Stimulated activated CD8-positive, alpha-beta memory T cell treated with anti-CD3 and anti-CD28 coated beads, Interleukin-12 subunit alpha, Interleukin-12 subunit beta, amount 100 ng/mL, for 1 hour (primary cell): ENCODE results near the gene EPHB3.

Experiments
- DNase-seq: peaks from one replicate; pipeline ENCODE4 v3.0.0-alpha.2; 2020; ENCODE audit warnings: low read depth

Gene EPHB3

DNA sequence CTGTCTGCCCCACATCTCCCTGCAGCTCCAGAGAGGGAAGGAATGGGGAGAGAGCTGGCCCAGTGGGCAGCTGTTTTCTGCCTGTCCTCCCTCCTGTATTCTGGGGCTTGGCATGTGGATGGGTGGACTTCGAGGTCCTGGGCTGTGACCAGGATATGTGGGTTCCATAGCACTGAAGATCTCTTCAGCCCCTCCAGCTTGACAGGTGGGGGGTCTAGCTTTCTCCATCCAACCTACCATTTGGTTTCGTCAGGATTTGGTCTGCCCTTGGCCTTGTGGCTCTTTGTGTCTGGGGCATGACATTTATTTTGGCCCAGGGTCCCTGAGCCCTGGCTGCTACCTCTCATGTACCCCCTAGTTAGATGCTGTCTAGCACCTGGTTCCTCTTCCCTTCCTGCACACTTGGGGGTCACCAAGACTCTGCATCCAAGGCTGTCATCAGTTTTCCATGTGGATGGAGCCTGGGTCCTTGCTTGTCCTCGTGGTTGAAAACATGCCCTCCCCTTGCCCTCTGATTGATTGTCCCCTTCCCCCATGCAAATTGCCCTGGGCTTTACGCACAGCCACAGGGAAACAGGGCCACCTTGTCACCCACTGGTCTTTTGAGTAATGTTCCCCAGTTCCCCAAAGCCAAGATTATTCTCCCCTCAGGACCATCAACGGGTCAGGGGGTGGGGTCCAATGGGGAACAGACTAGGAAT, 3.2 kb downstream of the EPHB3 start:
- DNase-seq = no peak

DNA sequence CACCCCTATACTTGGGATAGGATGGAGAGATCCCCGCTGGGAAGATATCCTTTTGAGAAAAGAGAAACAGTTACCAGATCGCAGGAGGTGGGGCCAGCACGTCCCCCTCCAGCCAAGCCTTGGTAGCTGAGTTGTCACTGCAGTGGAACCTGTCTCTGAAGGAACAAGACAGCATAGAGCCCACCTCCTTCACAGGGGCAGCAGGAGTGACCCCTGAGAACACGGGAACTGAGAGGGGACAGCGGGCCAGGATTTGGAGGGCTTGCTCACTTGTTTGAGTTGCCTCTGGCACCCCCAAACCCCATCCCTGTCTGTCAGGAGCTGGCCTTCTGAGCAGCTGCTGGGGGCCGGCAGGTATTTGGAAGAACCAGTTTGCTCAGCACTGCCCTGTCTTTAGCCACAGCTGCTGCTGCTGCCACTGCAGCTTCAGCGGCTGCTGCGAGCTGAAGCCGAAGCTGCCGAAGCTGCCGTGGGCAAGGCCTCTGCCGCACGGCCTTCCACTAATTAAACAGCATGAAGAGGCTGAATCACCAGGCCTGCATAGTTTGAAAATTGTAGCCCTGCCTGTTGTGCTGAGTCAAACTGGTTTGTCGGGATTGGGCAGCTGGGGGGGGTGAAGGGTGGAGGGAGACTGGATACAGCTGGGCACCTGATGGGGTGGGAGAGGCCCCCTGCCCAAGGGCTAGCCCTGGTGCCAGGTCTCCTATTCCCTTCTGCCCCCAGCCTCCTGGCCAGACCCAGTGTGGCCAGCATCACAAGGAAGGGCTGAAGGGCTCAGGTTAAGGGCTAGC, 4.0 kb downstream of the EPHB3 start:
- no peak for DNase-seq

DNA sequence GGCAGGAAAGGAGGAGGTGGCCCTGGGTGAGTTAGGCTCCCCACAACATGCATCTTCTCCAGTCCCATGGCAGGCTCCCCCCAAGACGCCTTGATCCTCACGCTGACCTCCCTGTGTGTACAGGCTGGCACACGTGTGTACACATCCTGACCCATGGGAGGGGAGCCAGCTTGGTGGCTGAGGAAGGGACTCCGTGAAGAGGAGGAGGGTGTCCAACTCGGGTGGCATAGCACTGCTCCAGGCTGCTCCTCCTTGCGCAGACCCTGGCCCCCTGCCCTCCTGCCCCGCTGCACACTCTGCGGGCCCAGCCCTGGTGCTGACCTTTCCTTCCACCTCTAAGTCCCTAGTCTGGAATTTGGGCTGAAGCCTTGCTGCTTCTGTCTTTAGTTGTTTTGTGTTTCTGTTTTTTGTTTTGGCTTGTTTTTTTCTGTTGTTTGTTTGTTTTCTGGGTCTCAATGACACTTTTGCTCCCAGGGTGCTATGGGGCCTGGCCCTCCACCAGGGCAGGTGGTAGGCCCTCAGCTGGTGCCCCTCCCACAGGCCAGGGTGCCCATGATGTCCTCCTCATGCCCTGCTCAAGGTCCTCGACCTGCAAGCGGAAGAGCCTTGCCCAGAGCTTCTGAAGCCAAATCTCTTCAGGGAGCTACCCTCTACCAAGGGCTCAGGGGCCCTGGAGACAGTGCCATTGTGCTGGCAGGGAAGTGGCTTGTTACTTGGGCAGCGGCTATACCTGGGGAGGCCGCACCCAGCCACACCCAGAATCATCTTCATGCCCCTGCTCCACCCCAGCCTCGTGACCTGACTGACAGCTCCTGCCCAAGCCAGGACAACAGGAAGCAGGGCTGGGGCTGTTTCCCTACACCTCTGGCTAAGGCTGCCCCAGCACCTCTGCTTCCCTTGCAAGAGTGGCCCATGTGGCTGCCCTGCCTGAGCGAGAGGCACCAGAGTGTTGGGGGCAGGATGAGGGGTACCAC, 5.1 kb downstream of the EPHB3 start:
- DNase-seq = no peak

DNA sequence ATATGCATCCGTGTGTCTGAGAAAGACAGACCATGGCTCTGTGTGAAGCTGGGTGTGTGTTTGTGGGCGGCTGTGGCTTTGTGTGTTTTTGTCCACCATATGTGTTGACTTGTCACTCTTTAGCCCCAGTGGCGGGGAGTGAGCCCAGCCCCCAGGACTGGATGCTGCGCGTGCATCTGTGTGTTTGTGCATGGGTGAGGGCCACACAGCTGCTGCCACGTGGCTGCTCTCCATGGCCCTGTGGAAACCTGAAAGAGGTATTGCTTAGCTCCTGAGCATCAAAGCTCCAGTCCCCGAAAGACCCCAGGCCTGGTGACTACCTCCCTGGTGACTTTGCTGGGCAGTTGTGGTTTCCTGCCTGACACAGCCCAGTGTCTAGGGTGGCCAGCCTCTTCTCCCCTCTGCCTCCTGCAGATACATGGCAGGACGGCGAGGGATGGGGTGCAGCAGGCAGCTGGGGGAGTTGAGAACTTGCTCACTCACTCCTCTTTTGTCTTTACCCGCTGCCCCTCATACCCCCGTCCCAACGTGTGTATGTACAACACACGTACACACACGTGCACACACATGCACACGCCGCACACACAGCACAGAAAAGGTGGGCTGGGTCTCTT, 6.5 kb downstream of the EPHB3 start:
- DNase-seq = no peak

DNA sequence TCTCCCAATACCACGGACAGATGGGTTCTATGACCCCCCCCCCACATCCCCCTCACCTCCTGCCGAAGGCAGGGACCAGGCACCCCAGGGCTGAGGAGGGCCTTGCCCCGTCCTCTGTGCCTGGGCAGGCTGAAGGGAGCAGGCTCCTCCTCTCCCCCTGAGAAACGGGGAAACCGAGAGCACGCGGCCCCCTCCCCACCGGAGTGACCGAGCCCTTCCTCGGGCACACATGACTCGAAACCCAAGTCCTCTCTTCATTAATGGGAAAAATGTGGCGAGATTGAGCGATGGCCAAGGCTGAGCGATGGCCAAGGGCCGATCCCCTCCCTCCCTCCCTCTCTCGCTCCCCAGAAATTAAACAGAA, 7.0 kb downstream of the EPHB3 start:
- no peak for DNase-seq

DNA sequence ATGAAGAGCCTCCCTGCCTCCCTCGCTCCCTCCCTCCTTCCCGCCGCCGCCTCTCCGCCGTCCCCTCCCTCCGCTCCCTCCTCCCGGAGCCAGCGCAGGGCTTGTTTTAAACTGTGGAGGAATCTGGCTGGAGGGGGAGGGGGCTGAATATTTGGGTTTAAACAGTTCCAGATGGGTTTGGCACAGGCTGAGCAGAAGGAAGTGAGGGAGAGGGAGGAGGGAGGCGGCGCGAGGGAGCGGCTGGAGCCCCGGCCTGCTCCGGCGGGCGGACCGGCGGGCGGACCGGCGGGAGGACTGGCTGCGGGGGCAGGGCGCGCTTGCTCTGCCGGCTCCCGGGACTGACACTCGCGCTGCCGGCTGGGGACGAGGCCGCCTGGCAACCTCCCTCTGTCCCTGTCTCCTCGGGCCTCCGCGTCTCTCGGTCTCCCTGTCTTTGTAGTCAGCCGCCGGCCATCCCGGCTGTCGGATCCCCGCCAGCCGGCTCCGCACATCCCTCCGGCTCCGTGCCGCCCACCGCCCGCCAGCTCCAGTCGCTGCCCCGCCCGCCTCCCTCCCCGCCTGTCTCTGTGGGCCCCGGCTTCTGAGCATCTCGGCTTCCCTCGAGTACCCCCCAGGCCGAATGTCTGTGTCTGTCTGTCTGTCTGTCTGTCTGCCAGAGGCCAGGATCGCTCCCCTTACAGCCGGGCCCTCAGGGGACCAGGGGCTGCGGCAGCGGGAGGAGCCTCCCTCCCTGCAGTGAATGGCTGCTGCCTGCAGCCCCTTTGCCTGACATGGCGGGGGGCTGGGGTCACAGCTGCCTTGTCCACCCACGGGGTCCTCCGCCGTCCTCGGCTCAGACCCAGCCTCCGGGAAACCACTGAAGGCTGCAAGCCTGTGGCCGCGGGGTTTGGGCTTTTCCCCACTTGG, 7.6 kb downstream of the EPHB3 start:
- DNase-seq = no peak

DNA sequence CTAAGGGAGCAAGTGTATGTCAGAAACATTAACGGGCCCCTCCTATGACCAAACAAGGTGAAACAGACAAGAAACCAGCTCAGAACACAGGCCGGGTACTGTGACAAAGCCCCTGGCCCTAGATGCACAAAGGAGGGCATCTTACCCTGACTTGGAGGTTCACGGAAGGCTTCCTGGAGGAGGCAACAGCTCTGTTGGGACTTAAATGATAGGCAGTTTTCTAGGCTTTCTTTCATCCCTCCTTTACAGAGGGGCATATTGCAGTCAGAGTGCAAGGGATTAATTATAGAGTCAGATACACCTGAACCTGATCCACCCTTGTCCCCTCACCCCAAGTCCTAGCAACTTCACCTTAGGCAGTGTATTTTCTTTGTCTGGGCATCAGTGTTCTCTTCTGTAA, 8.4 kb downstream of the EPHB3 start:
- no peak for DNase-seq

DNA sequence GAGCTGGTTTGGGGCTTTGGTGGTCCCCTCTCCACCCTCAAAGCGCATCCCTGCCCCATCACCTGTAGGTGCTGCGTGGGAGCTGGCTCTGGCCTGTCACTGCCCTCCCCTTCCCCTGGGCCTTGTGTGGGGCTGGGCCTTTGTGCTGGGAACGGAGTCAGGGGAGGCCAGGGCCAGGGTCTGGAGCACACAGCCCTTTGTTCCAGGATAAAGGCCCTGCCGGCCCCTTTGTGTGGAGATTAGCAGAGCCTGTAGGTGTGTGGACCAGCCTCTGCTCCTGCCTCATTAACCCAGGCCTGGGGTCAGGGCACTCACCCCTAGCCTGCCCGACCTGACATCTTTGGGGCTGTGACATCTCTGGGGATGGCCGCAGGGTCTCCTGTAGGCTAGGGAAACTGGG, 8.9 kb downstream of the EPHB3 start:
- no peak for DNase-seq

DNA sequence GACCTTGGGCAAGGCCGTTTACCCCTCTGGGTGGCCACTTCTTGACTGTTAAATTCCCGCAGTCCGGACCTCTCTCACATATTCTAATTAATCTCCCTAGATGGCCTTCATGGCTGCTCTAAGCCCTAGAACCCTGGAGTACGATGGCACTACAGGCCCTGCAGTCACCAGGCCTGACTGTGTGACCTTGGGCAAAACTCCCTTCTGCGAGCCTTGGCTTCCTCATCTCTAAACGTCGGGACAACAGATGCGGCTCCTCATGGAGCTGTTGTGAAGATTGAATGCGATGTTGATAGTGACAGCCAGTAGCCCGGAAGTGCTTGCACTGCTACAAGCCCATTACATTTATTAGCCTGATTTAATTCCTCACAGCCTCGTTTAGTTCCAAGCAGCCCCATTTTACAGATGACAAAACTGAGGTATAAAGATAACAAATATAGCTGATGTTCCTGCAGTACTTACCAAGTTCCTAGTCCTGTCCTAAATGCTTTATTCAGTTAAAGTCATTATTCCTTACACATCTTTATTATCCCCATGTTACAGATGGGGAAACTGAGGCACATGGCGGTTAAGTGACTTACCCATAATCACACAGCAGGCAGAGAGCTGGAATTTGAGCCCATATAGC, 10.3 kb downstream of the EPHB3 start:
- no peak for DNase-seq

DNA sequence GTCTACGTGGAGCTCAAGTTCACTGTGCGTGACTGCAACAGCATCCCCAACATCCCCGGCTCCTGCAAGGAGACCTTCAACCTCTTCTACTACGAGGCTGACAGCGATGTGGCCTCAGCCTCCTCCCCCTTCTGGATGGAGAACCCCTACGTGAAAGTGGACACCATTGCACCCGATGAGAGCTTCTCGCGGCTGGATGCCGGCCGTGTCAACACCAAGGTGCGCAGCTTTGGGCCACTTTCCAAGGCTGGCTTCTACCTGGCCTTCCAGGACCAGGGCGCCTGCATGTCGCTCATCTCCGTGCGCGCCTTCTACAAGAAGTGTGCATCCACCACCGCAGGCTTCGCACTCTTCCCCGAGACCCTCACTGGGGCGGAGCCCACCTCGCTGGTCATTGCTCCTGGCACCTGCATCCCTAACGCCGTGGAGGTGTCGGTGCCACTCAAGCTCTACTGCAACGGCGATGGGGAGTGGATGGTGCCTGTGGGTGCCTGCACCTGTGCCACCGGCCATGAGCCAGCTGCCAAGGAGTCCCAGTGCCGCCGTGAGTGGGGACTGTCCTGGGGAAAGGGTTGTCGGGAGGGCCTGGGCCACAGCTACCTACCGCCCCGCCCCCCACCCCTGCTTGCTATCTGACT, 11.2 kb downstream of the EPHB3 start:
- DNase-seq = no peak

DNA sequence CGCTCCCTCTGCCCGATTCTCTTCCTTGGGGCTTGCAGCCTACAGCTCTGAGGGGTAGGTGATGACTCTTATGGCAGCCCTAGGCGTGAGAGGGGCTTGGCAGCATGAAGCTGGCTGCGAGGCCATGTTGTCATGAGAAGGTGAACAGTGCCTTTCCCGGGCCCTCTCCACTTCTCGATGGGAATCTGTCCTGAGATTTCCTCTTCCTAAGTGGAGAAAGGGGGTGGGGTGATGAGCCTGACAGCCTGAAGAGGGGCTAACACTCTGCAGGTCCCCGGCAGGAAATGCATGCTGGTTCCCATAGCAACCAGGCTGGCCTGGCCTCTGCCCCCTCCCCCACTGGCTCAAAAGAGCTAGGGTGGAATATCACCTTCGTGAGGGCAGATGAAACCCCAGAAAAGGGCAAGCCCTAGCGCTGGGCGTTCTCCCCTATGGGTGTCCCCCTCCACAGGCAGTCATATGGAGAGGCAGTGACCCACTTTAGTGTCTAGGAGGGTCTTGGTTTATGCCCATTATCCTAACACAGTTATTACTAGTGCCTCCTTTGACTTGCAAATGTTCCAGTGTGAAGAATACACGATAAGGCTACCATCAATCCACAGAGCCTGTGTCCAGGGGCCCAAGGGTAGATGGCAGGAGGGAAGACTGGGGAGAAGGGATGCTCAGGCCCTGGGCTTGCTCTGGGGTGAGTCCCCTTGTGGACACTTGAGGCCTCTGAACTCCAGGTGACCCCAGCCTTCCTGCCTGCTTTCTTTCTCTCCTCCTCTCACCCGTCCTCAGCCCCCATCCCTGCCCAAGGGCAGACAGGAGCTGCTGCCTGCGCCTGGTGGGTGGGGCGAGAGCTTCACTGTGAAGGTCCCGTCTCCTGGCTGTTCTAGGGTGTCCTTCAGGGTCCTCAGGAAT, 13.2 kb downstream of the EPHB3 start:
- no peak for DNase-seq

DNA sequence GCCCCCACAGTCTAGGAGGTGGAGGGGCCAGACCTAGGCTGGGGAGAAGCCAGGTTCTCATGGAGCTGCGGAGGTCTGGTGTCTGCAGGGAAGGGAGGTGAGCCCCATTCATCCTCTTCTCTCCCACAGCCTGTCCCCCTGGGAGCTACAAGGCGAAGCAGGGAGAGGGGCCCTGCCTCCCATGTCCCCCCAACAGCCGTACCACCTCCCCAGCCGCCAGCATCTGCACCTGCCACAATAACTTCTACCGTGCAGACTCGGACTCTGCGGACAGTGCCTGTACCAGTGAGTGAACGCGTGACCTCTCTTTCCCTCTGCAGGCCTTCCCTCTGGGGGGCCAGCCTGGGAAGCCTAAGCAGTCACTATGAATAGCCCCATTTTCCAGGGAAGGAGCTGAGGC, 14.1 kb downstream of the EPHB3 start:
- DNase-seq = no peak

DNA sequence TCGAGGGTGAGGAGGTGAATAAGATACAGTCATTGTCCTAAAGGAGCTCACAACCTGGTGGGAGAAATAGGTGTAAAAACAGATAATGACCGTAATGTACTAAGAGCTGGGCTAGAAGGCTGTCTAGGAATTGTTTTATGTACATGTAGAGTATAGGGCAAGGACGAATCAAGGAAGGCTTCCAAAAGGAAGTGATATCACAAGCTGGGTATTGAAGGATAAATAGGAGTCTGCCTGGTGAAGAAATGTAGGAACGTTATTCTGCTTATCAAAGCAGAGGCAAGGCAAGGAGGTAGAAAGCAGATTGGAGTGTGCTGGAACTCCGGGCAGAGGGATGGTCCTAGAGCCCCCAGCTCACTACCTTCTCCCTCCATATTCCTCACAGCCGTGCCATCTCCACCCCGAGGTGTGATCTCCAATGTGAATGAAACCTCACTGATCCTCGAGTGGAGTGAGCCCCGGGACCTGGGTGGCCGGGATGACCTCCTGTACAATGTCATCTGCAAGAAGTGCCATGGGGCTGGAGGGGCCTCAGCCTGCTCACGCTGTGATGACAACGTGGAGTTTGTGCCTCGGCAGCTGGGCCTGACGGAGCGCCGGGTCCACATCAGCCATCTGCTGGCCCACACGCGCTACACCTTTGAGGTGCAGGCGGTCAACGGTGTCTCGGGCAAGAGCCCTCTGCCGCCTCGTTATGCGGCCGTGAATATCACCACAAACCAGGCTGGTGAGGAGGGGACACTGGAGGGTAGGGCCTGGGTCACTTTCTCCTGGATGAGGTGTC, 15.1 kb downstream of the EPHB3 start:
- no peak for DNase-seq

DNA sequence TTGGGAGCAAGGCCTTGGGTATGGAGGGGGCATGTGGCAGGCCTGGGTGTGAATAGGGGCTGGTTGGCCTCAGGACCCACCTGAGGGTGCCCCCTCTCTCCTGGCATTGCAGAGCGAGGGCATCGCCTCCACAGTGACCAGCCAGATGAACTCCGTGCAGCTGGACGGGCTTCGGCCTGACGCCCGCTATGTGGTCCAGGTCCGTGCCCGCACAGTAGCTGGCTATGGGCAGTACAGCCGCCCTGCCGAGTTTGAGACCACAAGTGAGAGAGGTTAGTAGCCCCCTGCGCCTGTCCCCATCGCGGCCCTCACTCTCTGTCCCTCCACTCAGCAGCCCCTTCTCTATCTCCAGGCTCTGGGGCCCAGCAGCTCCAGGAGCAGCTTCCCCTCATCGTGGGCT, 16.0 kb downstream of the EPHB3 start:
- DNase-seq = no peak

DNA sequence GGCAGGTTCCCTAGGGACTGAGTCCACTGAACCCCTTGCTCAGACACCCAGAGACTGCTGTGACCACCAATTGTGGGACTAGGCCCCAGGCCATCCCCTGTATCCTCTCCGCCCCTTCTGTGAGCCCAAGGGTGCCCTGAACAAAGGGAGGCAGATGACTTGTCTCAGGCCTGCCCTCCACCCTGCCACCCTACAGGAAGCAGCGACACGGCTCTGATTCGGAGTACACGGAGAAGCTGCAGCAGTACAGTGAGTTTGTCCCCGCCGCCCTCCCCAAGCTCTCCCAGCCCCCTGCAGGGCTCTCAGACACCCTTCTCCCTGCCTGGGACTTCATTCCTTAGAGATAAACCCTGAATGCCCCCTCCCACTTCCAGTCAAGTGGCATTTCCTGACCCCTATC, 16.6 kb downstream of the EPHB3 start:
- no peak for DNase-seq

DNA sequence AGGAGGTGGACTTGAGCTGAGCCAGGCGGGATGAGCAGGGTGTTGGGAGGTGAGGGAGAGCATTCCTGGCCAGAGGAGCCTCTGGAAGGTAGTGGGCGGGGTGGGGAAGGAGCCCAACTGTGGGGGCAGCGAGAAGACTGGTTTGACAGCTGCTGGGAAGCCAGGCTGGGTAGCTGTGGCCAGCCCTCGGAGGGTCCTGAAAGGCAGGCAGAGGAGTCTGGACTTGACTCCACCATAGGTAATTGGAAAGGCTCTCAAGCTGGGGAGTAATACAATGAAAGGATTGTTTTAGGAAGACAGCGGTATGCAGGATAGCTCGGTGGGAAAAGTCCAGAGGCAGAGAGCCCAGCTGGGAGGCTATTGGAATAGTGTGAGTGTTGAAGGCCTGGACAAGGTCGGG, 17.2 kb downstream of the EPHB3 start:
- DNase-seq = no peak

DNA sequence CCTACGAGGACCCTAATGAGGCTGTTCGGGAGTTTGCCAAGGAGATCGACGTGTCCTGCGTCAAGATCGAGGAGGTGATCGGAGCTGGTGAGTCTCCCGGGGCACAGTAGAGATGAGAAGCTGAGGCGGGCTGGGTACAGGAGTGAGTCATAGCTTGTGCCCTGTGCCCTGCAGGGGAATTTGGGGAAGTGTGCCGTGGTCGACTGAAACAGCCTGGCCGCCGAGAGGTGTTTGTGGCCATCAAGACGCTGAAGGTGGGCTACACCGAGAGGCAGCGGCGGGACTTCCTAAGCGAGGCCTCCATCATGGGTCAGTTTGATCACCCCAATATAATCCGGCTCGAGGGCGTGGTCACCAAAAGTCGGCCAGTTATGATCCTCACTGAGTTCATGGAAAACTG, 17.9 kb downstream of the EPHB3 start:
- no peak for DNase-seq

DNA sequence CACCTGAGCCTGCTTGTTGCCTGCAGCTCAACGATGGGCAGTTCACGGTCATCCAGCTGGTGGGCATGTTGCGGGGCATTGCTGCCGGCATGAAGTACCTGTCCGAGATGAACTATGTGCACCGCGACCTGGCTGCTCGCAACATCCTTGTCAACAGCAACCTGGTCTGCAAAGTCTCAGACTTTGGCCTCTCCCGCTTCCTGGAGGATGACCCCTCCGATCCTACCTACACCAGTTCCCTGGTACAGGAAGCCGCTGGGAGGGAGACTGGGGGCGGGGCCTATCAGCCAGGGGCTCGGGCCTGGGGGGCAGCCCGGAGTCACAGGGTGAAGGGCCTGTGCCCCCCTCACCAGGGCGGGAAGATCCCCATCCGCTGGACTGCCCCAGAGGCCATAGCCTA, 18.8 kb downstream of the EPHB3 start:
- no peak for DNase-seq
